GM23338 (cell line): ENCODE results near the gene MOV10. TPM values are rescaled to one million over a fixed set of nuclear protein-coding genes. Genes with fewer than 3 reads are reported as not detected.
A peak's percentile ranks its signal among the peaks of the same experiment; 100 is the strongest.

Source experiments
- ATAC-seq: fragments of 200-7000 bp; cut with Tn5 transposase; 3 replicates; pipeline ENCODE4 v1.9.1; 2020
- DNase-seq: peaks from one replicate; pipeline ENCODE4 v3.0.0-alpha.2; 2015; ENCODE audit warnings: low spot score
- H2AFZ ChIP-seq: fragments of 200-600 bp; sonication (generic); 2 replicates; pipeline ENCODE4 v1.8.0; 2016; ENCODE audit warnings: antibody characterized with exemption, mild to moderate bottlenecking, moderate library complexity
- H3F3A ChIP-seq: fragments of 200-600 bp; sonication (generic); replicated peaks from 2 replicates; pipeline ENCODE4 v1.8.0; 2017; ENCODE audit warnings: antibody characterized with exemption, mixed run types, low read depth
- H3K27ac ChIP-seq: fragments of 200-600 bp; sonication (generic); 2 replicates; pipeline ENCODE4 v1.6.1; 2016; ENCODE audit warnings: low read depth
- H3K27me3 ChIP-seq: fragments of 200-600 bp; sonication (generic); 2 replicates; pipeline ENCODE4 v1.8.0; 2016; ENCODE audit warnings: mild to moderate bottlenecking, mixed run types, moderate library complexity; ENCODE audit not compliant: insufficient read depth
- H3K36me3 ChIP-seq: fragments of 200-600 bp; sonication (generic); 2 replicates; pipeline ENCODE4 v1.8.0; 2016; ENCODE audit warnings: mild to moderate bottlenecking; ENCODE audit not compliant: insufficient read depth
- H3K4me1 ChIP-seq: fragments of 200-600 bp; sonication (generic); 2 replicates; pipeline ENCODE4 v1.8.0; 2016; ENCODE audit warnings: mild to moderate bottlenecking, moderate library complexity; ENCODE audit not compliant: insufficient read depth
- H3K4me2 ChIP-seq: fragments of 200-600 bp; sonication (generic); 2 replicates; pipeline ENCODE4 v1.7.1; 2017; ENCODE audit warnings: mixed run types
- H3K4me3 ChIP-seq: fragments of 200-600 bp; sonication (generic); 2 replicates; pipeline ENCODE4 v1.6.1; 2016; ENCODE audit warnings: mixed run types
- H3K79me2 ChIP-seq: fragments of 200-600 bp; sonication (generic); replicated peaks from 2 replicates; pipeline ENCODE4 v1.8.0; 2017; ENCODE audit warnings: mild to moderate bottlenecking; ENCODE audit not compliant: insufficient read depth
- H3K9me2 ChIP-seq: fragments of 200-600 bp; sonication (generic); 2 replicates; pipeline ENCODE4 v1.8.0; 2017; ENCODE audit not compliant: insufficient read depth
- H4K20me1 ChIP-seq: fragments of 200-600 bp; sonication (generic); replicated peaks from 2 replicates; pipeline ENCODE4 v1.8.0; 2017; ENCODE audit warnings: mild to moderate bottlenecking; ENCODE audit not compliant: insufficient read depth
- H3K27ac Mint-ChIP-seq: 2 replicates; pipeline ENCODE4 v1.8.0; 2020; ENCODE audit warnings: inconsistent platforms, mild to moderate bottlenecking, moderate library complexity, mixed read lengths
- H3K27me3 Mint-ChIP-seq: 3 replicates; pipeline ENCODE4 v1.8.0; 2022; ENCODE audit warnings: low read depth, mild to moderate bottlenecking, moderate library complexity, mixed read lengths, inconsistent platforms; ENCODE audit not compliant: insufficient read depth, poor library complexity
- H3K36me3 Mint-ChIP-seq: 3 replicates; pipeline ENCODE4 v1.8.0; 2021; ENCODE audit warnings: low read depth, mild to moderate bottlenecking, inconsistent platforms, moderate library complexity, mixed read lengths
- H3K4me1 Mint-ChIP-seq: 3 replicates; pipeline ENCODE4 v1.8.0; 2020; ENCODE audit warnings: mild to moderate bottlenecking, inconsistent platforms, mixed read lengths
- H3K4me3 Mint-ChIP-seq: 3 replicates; pipeline ENCODE4 v1.8.0; 2021; ENCODE audit warnings: moderate library complexity, mild to moderate bottlenecking, inconsistent platforms, mixed read lengths
- H3K9me3 Mint-ChIP-seq: 3 replicates; pipeline ENCODE4 v1.8.0; 2020; ENCODE audit warnings: moderate library complexity, mild to moderate bottlenecking, inconsistent platforms, mixed read lengths
- CREB1 ChIP-seq: fragments of 250-450 bp; sonication (Bioruptor Pico); IDR thresholded peaks from 2 replicates; pipeline ENCODE4 v1.5.0; 2020; ENCODE audit warnings: low read depth, mild to moderate bottlenecking, moderate library complexity
- ETS1 ChIP-seq: IDR thresholded peaks from 2 replicates; pipeline ENCODE4 v1.6.1; 2016; ENCODE audit warnings: antibody characterized with exemption
- EZH2 ChIP-seq: fragments of 200-600 bp; sonication (generic); IDR thresholded peaks from one replicate; pipeline ENCODE4 v1.8.0; 2017; ENCODE audit warnings: antibody characterized with exemption, mild to moderate bottlenecking, low read depth; ENCODE audit not compliant: unreplicated experiment
- NANOG ChIP-seq: IDR thresholded peaks from 2 replicates; pipeline ENCODE4 v1.6.1; 2016; ENCODE audit warnings: antibody characterized with exemption, borderline replicate concordance
- ZNF114 ChIP-seq: fragments of 250-450 bp; sonication (Bioruptor Pico); IDR thresholded peaks from 2 replicates; pipeline ENCODE4 v1.5.0; 2020; ENCODE audit warnings: mild to moderate bottlenecking, moderate library complexity
- ZNF331 ChIP-seq: fragments of 250-450 bp; sonication (Bioruptor Pico); IDR thresholded peaks from 2 replicates; pipeline ENCODE4 v1.5.0; 2020; ENCODE audit warnings: low read depth, mild to moderate bottlenecking, moderate library complexity
- polyA plus RNA-seq: library from polyadenylated mRNA; unstranded; fragments of >200 nt; fragmentation: Nextera tagmentation; extraction: Ambion mirVana; gene quantifications from 2 replicates; pipeline ENCODE4 v1.2.1, GENCODE V29; 2016
- total RNA-seq: library from RNA; depleted of rRNA; stranded (reverse); fragments of >200 nt; shearing (Covaris generic); gene quantifications from 2 replicates; pipeline ENCODE4 v1.2.3, GENCODE V29; 2014

MOV10 gene
- total and polyA plus RNA-seq, 2 experiments from 2014 or later, result 53.6 to 77.6 TPM

GRCh38 chr1:112703706-112704105 lies 29.2 kb downstream of the MOV10 start:
- Histone ChIP-seq H2AFZ (no peak overlapping the region), H3K4me3 (peak overlapping the region; percentile 47; the same call in 1 of the 2 replicates), H3K79me2 (peaks cover 10% of the 10 kb centered on the region; the same call in 1 of the 2 replicates), H3F3A (peaks cover 12% of the 10 kb centered on the region; the same call in 1 of the 2 replicates), H3K27me3 (peaks cover 47% of the 10 kb centered on the region), H3K36me3 (peaks cover 4% of the 10 kb centered on the region; the same call in 1 of the 2 replicates), H3K4me1 (peaks cover 72% of the 10 kb centered on the region), H4K20me1 (peaks cover 25% of the 10 kb centered on the region), H3K27ac (no peak overlapping the region), H3K9me2 (no peaks in the 10 kb centered on the region), H3K4me2 (peak overlapping the region; percentile 73)
- ATAC-seq (no peak), DNase-seq (no peak)
- no peak for TF ChIP-seq EZH2
- no peak for TF ChIP-seq ETS1
- TF ChIP-seq CREB1, result no peak
- peaks cover 39% of the 10 kb centered on the region for H3K36me3 Mint-ChIP-seq
- H3K4me1 Mint-ChIP-seq, result peaks cover 82% of the 10 kb centered on the region
- peak overlapping the region; percentile 75; the same call in 1 of the 3 replicates for H3K4me3 Mint-ChIP-seq
- peaks cover 52% of the 10 kb centered on the region for H3K27me3 Mint-ChIP-seq
- H3K9me3 Mint-ChIP-seq, result no peaks in the 10 kb centered on the region; the same call in 2 of the 3 replicates
- H3K27ac Mint-ChIP-seq, result no peak overlapping the region

GRCh38 chr1:112704391-112704933 lies 30.0 kb downstream of the MOV10 start:
- Histone ChIP-seq H3K4me3 (peak overlapping the region; percentile 47), H3F3A (peaks cover 12% of the 10 kb centered on the region; the same call in 1 of the 2 replicates), H3K9me2 (no peaks in the 10 kb centered on the region), H3K36me3 (0 out of 2 replicates have a peak, but pooled peaks cover 4% of the 10 kb centered on the region), H3K27me3 (peaks cover 47% of the 10 kb centered on the region), H3K79me2 (peaks cover 10% of the 10 kb centered on the region; the same call in 1 of the 2 replicates), H3K27ac (no peak overlapping the region), H3K4me1 (peaks cover 64% of the 10 kb centered on the region), H3K4me2 (peak overlapping the region; percentile 73), H2AFZ (no peak overlapping the region), H4K20me1 (peaks cover 25% of the 10 kb centered on the region)
- Mint-ChIP-seq H3K27me3 (peaks cover 46% of the 10 kb centered on the region), H3K4me3 (peak overlapping the region; percentile 75), H3K9me3 (no peaks in the 10 kb centered on the region; the same call in 2 of the 3 replicates), H3K27ac (no peak overlapping the region), H3K36me3 (peaks cover 35% of the 10 kb centered on the region), H3K4me1 (peaks cover 75% of the 10 kb centered on the region)
- DNase-seq (no peak), ATAC-seq (no peak)
- TF ChIP-seq EZH2 (no peak), ZNF114 (no peak), NANOG (no peak), ETS1 (no peak), ZNF331 (CRISPR knock-in tag) (no peak)
